ENCODE results near the gene ZRANB1.

Gene ZRANB1

GRCh38 chr10:125037145-125037877 is 95.4 kb downstream of the ZRANB1 start:
- DNase-seq (ENCODE audit: low spot score in 2 of 2) (no peak), ATAC-seq (ENCODE audit: low read depth) (no peak)
- Mint-ChIP-seq H3K4me3 (no peak overlapping the region), H3K9me3 (no peaks in the 10 kb centered on the region), H3K4me1 (no peaks in the 10 kb centered on the region), H3K27me3 (peaks cover 12% of the 10 kb centered on the region), H3K27ac (no peak overlapping the region), H3K36me3 (no peaks in the 10 kb centered on the region)
